Right lobe of liver (tissue), 6 donors: ENCODE results near the gene CWC27. TPM values are rescaled to one million over a fixed set of nuclear protein-coding genes. Genes with fewer than 3 reads are reported as not detected.
A peak's percentile ranks its signal among the peaks of the same experiment; 100 is the strongest.

Experiments used
- ATAC-seq, 4 donors: fragments of 200-7000 bp; cut with Tn5 transposase; one replicate each; pipeline ENCODE4 v1.9.1; 2020; ENCODE audit warnings: mild to moderate bottlenecking in 4 of 4, moderate library complexity in 4 of 4
- DNase-seq, 3 donors: peaks; one replicate each; pipeline ENCODE4 v3.0.0-alpha.2; 2020
- H3K27ac ChIP-seq, 3 donors: fragments of 200-600 bp; one replicate each; pipeline ENCODE4 v1.8.0; 2022
- H3K27me3 ChIP-seq, 2 donors: fragments of 200-600 bp; one replicate each; pipeline ENCODE4 v1.8.0; 2022
- H3K36me3 ChIP-seq, 4 donors: fragments of 200-600 bp; sonication (generic) in 1 of 4; one replicate each; pipeline versions ENCODE4 v1.5.1 to v1.8.0; 2017 to 2022; ENCODE audit warnings: control low read depth in 1 of 4
- H3K4me1 ChIP-seq, 4 donors: fragments of 200-600 bp; sonication (generic) in 1 of 4; one replicate each; pipeline versions ENCODE4 v1.5.1 to v1.8.0; 2017 to 2022; ENCODE audit warnings: control low read depth in 1 of 4
- H3K4me3 ChIP-seq, 3 donors: fragments of 200-600 bp; one replicate each; pipeline ENCODE4 v1.8.0; 2022
- H3K9me3 ChIP-seq, 4 donors: fragments of 200-600 bp; sonication (generic) in 1 of 4; one replicate each; pipeline versions ENCODE4 v1.5.1 to v1.8.0; 2017 to 2022; ENCODE audit warnings: control low read depth in 1 of 4
- CTCF ChIP-seq, 4 donors: fragments of 200-600 bp in 3 of 4; fragments of 450-650 bp in 1 of 4; IDR thresholded peaks; one replicate each; pipeline versions ENCODE4 v1.5.1 to v1.8.0; 2016 to 2022; ENCODE audit warnings: antibody characterized with exemption in 4 of 4, mild to moderate bottlenecking in 2 of 4
- POLR2A ChIP-seq: fragments of 450-650 bp; IDR thresholded peaks from one replicate; pipeline ENCODE4 v1.6.1; 2017; ENCODE audit warnings: antibody characterized with exemption, mild to moderate bottlenecking
- WGBS: methylation state at CpG from one replicate; pipeline ENCODE4 v1.1.6; 2018; ENCODE audit warnings: low coverage, low lambda C conversion rate; ENCODE audit not compliant: insufficient coverage; ENCODE audit errors: missing lambda C conversion rate; 5-methylcytosine and 5-hydroxymethylcytosine counted together
- intact Hi-C, 2 donors: fragments of 100-400 bp; cut with DNase I; formaldehyde crosslinking; loops; one replicate each; pipeline versions ENCODE4 v1.11.2 to v1.14.1; 2022
- total RNA-seq, 6 experiments: library from RNA; depleted of rRNA in 2 of 6; stranded (reverse); fragments of >200 nt in 2 of 6; fragmentation: NEBNext Ultra II Directional in 3 of 6; extraction: Animal tissue kit (Norgen Biotek cat#: 25700) in 3 of 6; gene quantifications; one replicate each; pipeline versions ENCODE4 v1.1.0 to v1.2.4, GENCODE V29; 2016 to 2023
- donor health status: DM: no; HTN: yes; CAD: no.
- donor health status: DM: no; HTN: no; CAD: no.
- donor health status: DM: no; HTN: no; CAD: no.
- donor health status: DM: no; HTN: yes; CAD: no.
- donor health status: DM: no; HTN: yes; CAD: no.

Gene CWC27
- total RNA-seq, 6 experiments from 2014 or later: 5.8 to 7.3 (median 6.8) TPM

GRCh38 chr5:64766941-64767340 lies 1.8 kb upstream of the CWC27 start:
- 66% methylated on average over 2 of the region's 2 CpGs for WGBS
- no peak overlapping the region for H3K27ac ChIP-seq
- peak overlapping the region in 2 of 3 donors; percentile 72 to 93 for H3K4me3 ChIP-seq
- H3K9me3 ChIP-seq: no peaks in the 10 kb centered on the region
- H3K36me3 ChIP-seq: peaks cover 0 to 5% (median 0%) of the 10 kb centered on the region in 4 donors
- no peaks in the 10 kb centered on the region for H3K27me3 ChIP-seq
- TF ChIP-seq POLR2A (no peak), CTCF (IDR thresholded peaks at IDR 0.05) (no peak)
- no peak for ATAC-seq
- intact Hi-C loops: no loop called here
- DNase-seq: no peak
- H3K4me1 ChIP-seq: peaks cover 0 to 29% (median 17%) of the 10 kb centered on the region in 4 donors

- Histone ChIP-seq H3K4me1 (peaks cover 0 to 29% (median 17%) of the 10 kb centered on the region in 4 donors), H3K27me3 (no peaks in the 10 kb centered on the region), H3K27ac (peak overlapping the region; percentile 83 to 96 (median 92)), H3K9me3 (no peaks in the 10 kb centered on the region), H3K36me3 (peaks cover 0 to 5% (median 0%) of the 10 kb centered on the region in 4 donors), H3K4me3 (peak overlapping the region; percentile 72 to 93 (median 74))
- no peak for TF ChIP-seq CTCF (IDR thresholded peaks at IDR 0.05)
- TF ChIP-seq POLR2A: no peak
- ATAC-seq: peak; percentile 41 to 51 (median 44)
- peak in 2 of 3 donors; percentile 21 to 45 for DNase-seq
- intact Hi-C loops: no loop called here
- WGBS: 2% methylated on average over 9 of the region's 10 CpGs
These were observed 772 bp upstream of the CWC27 start for GRCh38 chr5:64767959-64768357.

GRCh38 chr5:64769855-64770254 lies 1.1 kb downstream of the CWC27 start:
- Histone ChIP-seq H3K9me3 (no peaks in the 10 kb centered on the region), H3K27ac (no peak overlapping the region), H3K36me3 (peaks cover 0 to under 1% (median 0%) of the 10 kb centered on the region in 4 donors), H3K27me3 (no peaks in the 10 kb centered on the region), H3K4me3 (peak overlapping the region; percentile 72 to 93 (median 74)), H3K4me1 (peaks cover 0 to 29% (median 17%) of the 10 kb centered on the region in 4 donors)
- intact Hi-C loops: no loop called here
- TF ChIP-seq POLR2A: no peak
- TF ChIP-seq CTCF (IDR thresholded peaks at IDR 0.05): no peak
- DNase-seq (no peak), ATAC-seq (no peak)

GRCh38 chr5:64771736-64772135 lies 3.0 kb downstream of the CWC27 start:
- peaks cover 0 to 13% (median 0%) of the 10 kb centered on the region in 4 donors for H3K36me3 ChIP-seq
- H3K27me3 ChIP-seq: no peaks in the 10 kb centered on the region
- no peak for DNase-seq
- no peak overlapping the region for H3K27ac ChIP-seq
- H3K4me1 ChIP-seq: peaks cover 0 to 23% (median 13%) of the 10 kb centered on the region in 4 donors
- no peak overlapping the region for H3K4me3 ChIP-seq
- ATAC-seq: no peak
- 72% methylated on average over 4 of the region's 4 CpGs for WGBS
- H3K9me3 ChIP-seq: no peaks in the 10 kb centered on the region
- intact Hi-C loops: no loop called here
- TF ChIP-seq CTCF (IDR thresholded peaks at IDR 0.05): no peak
- no peak for TF ChIP-seq POLR2A

- intact Hi-C loops: no loop called here
- H3K4me3 ChIP-seq: no peak overlapping the region
- H3K9me3 ChIP-seq: no peaks in the 10 kb centered on the region
- no peak overlapping the region for H3K27ac ChIP-seq
- no peak for TF ChIP-seq CTCF (IDR thresholded peaks at IDR 0.05)
- TF ChIP-seq POLR2A: no peak
- peaks cover 0 to 14% (median 8%) of the 10 kb centered on the region in 4 donors for H3K4me1 ChIP-seq
- peaks cover 0 to 13% (median 0%) of the 10 kb centered on the region in 4 donors for H3K36me3 ChIP-seq
- WGBS: 44% methylated on average over 1 of the region's 1 CpG
- DNase-seq (no peak), ATAC-seq (no peak)
- H3K27me3 ChIP-seq: no peaks in the 10 kb centered on the region
These were observed 4.8 kb downstream of the CWC27 start for GRCh38 chr5:64773533-64773932.
